A549 (cell line): ENCODE measurements around the gene MT1H. TPM values are rescaled to one million over a fixed set of nuclear protein-coding genes. Genes with fewer than 3 reads are reported as not detected.

Experiments
- ATAC-seq, 2 experiments: fragments of 200-7000 bp in 1 of 2; fragments of >200 bp in 1 of 2; cut with Nextera tagmentation in 1 of 2; cut with Tn5 transposase in 1 of 2; 3 replicates each; pipeline versions ENCODE4 v1.8.0 to v1.9.1; 2018 to 2020; ENCODE audit warnings: mild to moderate bottlenecking in 1 of 2, moderate library complexity in 1 of 2
- CTCF ChIA-PET: fragments of 300-600 bp; sonication (Branson Sonifier 250); formaldehyde crosslinking; extraction: SDS; loops from one replicate; lab custom pipeline; 2021; ENCODE audit warnings: antibody characterized with exemption, inconsistent platforms; lab: Yijun Ruan, JAX
- POLR2A ChIA-PET: fragments of 350-600 bp; formaldehyde crosslinking; extraction: SDS; loops from one replicate; lab custom pipeline; 2021; ENCODE audit warnings: antibody characterized with exemption, inconsistent platforms; lab: Yijun Ruan, JAX
- DNase-seq, 2 experiments: peaks; one replicate each; pipeline versions ENCODE4 v3.0.0 to v3.0.0-alpha.2; 2011 to 2016; ENCODE audit warnings: low read depth in 1 of 2, low spot score in 1 of 2
- FAIRE-seq: peaks from 2 replicates; lab custom pipeline; 2011; peaks lifted over from hg19 to GRCh38; lab: Jason Lieb, UNC
- H3K27ac ChIP-seq, 2 experiments: fragments of >200 bp; sonication (Bioruptor Twin); formaldehyde crosslinking; 3 replicates each; pipeline ENCODE4 v1.5.1; 2016 to 2017
- H3K4me1 ChIP-seq: fragments of >200 bp; sonication (Bioruptor Twin); formaldehyde crosslinking; 3 replicates; pipeline ENCODE4 v1.6.1; 2016
- H3K4me2 ChIP-seq: fragments of >200 bp; sonication (Bioruptor Twin); formaldehyde crosslinking; 3 replicates; pipeline ENCODE4 v1.6.1; 2016
- H3K4me3 ChIP-seq: fragments of >200 bp; sonication (Bioruptor Twin); formaldehyde crosslinking; 3 replicates; pipeline ENCODE4 v1.5.1; 2016
- H3K9me3 ChIP-seq: fragments of >200 bp; sonication (Bioruptor Twin); formaldehyde crosslinking; 3 replicates; pipeline ENCODE4 v1.6.1; 2016
- ATOH8 ChIP-seq: fragments of 250-450 bp; sonication (Bioruptor Pico); IDR thresholded peaks from 2 replicates; pipeline ENCODE4 v1.5.0; 2020; ENCODE audit warnings: low read depth, mild to moderate bottlenecking, moderate library complexity
- BHLHE40 ChIP-seq: IDR thresholded peaks from 2 replicates; pipeline ENCODE4 v1.6.1; 2012; ENCODE audit warnings: low read depth, low read length, inconsistent platforms
- CBX8 ChIP-seq: fragments of 200-600 bp; sonication (generic); IDR thresholded peaks from 2 replicates; pipeline ENCODE4 v1.6.1; 2016
- CEBPB ChIP-seq, 2 experiments: fragments of >200 bp in 1 of 2; sonication (Bioruptor Twin) in 1 of 2; formaldehyde crosslinking in 1 of 2; IDR thresholded peaks; 2 replicates each; pipeline ENCODE4 v1.6.1; 2012 to 2016
- CHD2 ChIP-seq: fragments of 150-350 bp; IDR thresholded peaks from 2 replicates; pipeline ENCODE4 v1.6.1; 2014; ENCODE audit warnings: low read length; ENCODE audit not compliant: partially characterized antibody
- EHF ChIP-seq: fragments of 250-450 bp; sonication (Bioruptor Pico); IDR thresholded peaks from 2 replicates; pipeline ENCODE4 v1.5.0; 2020; ENCODE audit warnings: mild to moderate bottlenecking
- EHMT2 ChIP-seq: fragments of 200-600 bp; sonication (generic); IDR thresholded peaks from 2 replicates; pipeline ENCODE4 v1.6.1; 2016; ENCODE audit warnings: antibody characterized with exemption, low read depth, mild to moderate bottlenecking, moderate library complexity
- ELK1 ChIP-seq: fragments of 150-350 bp; IDR thresholded peaks from 2 replicates; pipeline ENCODE4 v1.6.1; 2014; ENCODE audit warnings: low read depth, mild to moderate bottlenecking, low read length
- FOSL2 ChIP-seq, 2 experiments: fragments of 450-650 bp in 1 of 2; fragments of >200 bp in 1 of 2; sonication (Bioruptor Twin) in 1 of 2; formaldehyde crosslinking; IDR thresholded peaks; 2 replicates each; pipeline versions ENCODE4 v1.5.0 to v1.6.1; 2016 to 2020; ENCODE audit warnings: mild to moderate bottlenecking in 1 of 2, moderate library complexity in 1 of 2
- HEYL ChIP-seq: fragments of 250-450 bp; sonication (Bioruptor Pico); IDR thresholded peaks from 2 replicates; pipeline ENCODE4 v1.8.0; 2021; ENCODE audit warnings: mild to moderate bottlenecking, moderate library complexity
- HOXA7 ChIP-seq: fragments of 250-450 bp; sonication (Bioruptor Pico); IDR thresholded peaks from 2 replicates; pipeline ENCODE4 v1.5.0; 2020; ENCODE audit warnings: mild to moderate bottlenecking, moderate library complexity
- HOXB13 ChIP-seq: fragments of 250-450 bp; sonication (Bioruptor Pico); IDR thresholded peaks from 2 replicates; pipeline ENCODE4 v1.5.0; 2020; ENCODE audit warnings: low read depth, mild to moderate bottlenecking, moderate library complexity
- HOXB5 ChIP-seq: fragments of 250-450 bp; sonication (Bioruptor Pico); IDR thresholded peaks from 2 replicates; pipeline ENCODE4 v1.5.0; 2020; ENCODE audit warnings: mild to moderate bottlenecking, moderate library complexity
- KDM1A ChIP-seq: fragments of 200-600 bp; sonication (generic); IDR thresholded peaks from 2 replicates; pipeline ENCODE4 v1.6.1; 2016; ENCODE audit warnings: low read depth, mild to moderate bottlenecking
- KDM5A ChIP-seq: fragments of 200-600 bp; sonication (generic); IDR thresholded peaks from 2 replicates; pipeline ENCODE4 v1.6.1; 2016; ENCODE audit warnings: antibody characterized with exemption, mild to moderate bottlenecking
- MAFK ChIP-seq: fragments of 450-650 bp; IDR thresholded peaks from 2 replicates; pipeline ENCODE4 v1.6.1; 2014; ENCODE audit not compliant: partially characterized antibody
- NFE2L2 ChIP-seq: fragments of 150-350 bp; conservative IDR thresholded peaks from 2 replicates; pipeline ENCODE4 v1.6.1; 2014; ENCODE audit warnings: low read length
- NPAS2 ChIP-seq: fragments of 250-450 bp; sonication (Bioruptor Pico); IDR thresholded peaks from 2 replicates; pipeline ENCODE4 v1.8.0; 2022; ENCODE audit warnings: mild to moderate bottlenecking, moderate library complexity, borderline replicate concordance
- NR3C1 ChIP-seq: fragments of >200 bp; sonication (Bioruptor Twin); formaldehyde crosslinking; IDR thresholded peaks from 3 replicates; pipeline ENCODE4 v1.6.1; 2017
- PHF8 ChIP-seq: fragments of 200-600 bp; sonication (generic); IDR thresholded peaks from 2 replicates; pipeline ENCODE4 v1.6.1; 2016; ENCODE audit warnings: low read depth, mild to moderate bottlenecking, antibody characterized with exemption, moderate library complexity, borderline replicate concordance
- RAD21 ChIP-seq, 2 experiments: fragments of >200 bp in 1 of 2; sonication (Bioruptor Twin) in 1 of 2; formaldehyde crosslinking in 1 of 2; IDR thresholded peaks in 1 of 2; conservative IDR thresholded peaks in 1 of 2; 2 replicates in 1 of 2; 3 replicates in 1 of 2; pipeline ENCODE4 v1.6.1; 2012 to 2018; ENCODE audit warnings: inconsistent platforms in 1 of 2
- SMC3 ChIP-seq: fragments of >200 bp; sonication (Bioruptor Twin); formaldehyde crosslinking; IDR thresholded peaks from 3 replicates; pipeline ENCODE4 v1.6.1; 2018; ENCODE audit warnings: inconsistent platforms
- SREBF2 ChIP-seq: fragments of 450-650 bp; IDR thresholded peaks from 2 replicates; pipeline ENCODE4 v1.6.1; 2014; ENCODE audit warnings: mild to moderate bottlenecking, moderate library complexity
- TFCP2L1 ChIP-seq: fragments of 250-450 bp; sonication (Bioruptor Pico); IDR thresholded peaks from 2 replicates; pipeline ENCODE4 v1.5.0; 2021; ENCODE audit warnings: mild to moderate bottlenecking
- ZC3H11A ChIP-seq: fragments of 450-650 bp; IDR thresholded peaks from 2 replicates; pipeline ENCODE4 v1.6.1; 2014; ENCODE audit warnings: antibody characterized with exemption, mild to moderate bottlenecking
- ZFP36 ChIP-seq: fragments of 450-650 bp; IDR thresholded peaks from 2 replicates; pipeline ENCODE4 v1.6.1; 2014; ENCODE audit warnings: borderline replicate concordance; ENCODE audit not compliant: partially characterized antibody
- ZSCAN20 ChIP-seq: fragments of 250-450 bp; sonication (Bioruptor Pico); IDR thresholded peaks from 2 replicates; pipeline ENCODE4 v1.8.0; 2022; ENCODE audit warnings: mild to moderate bottlenecking, moderate library complexity
- WGBS: methylation state at CpG from one replicate; pipeline ENCODE4 v1.1.6; 2017; ENCODE audit errors: missing lambda C conversion rate; 5-methylcytosine and 5-hydroxymethylcytosine counted together
- polyA plus RNA-seq, 4 experiments: library from polyadenylated mRNA; depleted of rRNA in 3 of 4; stranded (reverse); fragments of >200 nt; fragmentation: RNase III in 1 of 4; extraction: RNeasy Plus Mini Kit Qiagen cat#74134 plus additional on column Dnase treatment in 1 of 4; gene quantifications; 2 replicates in 3 of 4; 3 replicates in 1 of 4; pipeline ENCODE4 v1.2.3, GENCODE V29; 2011 to 2017

MT1H gene
- polyA plus RNA-seq, 2 of the 4 experiments (the other 2 are of a cell fraction), result not detected

GRCh38 chr16:56623637-56624036 is 46.0 kb upstream of the MT1H start:
- CTCF ChIA-PET, result interaction anchor here (0.7 to 5.3 kb wide), 7 partner anchors 11 to 78 kb away, joined by 3 to 18 read pairs (median 4); partner anchors contain the start of gene MT2A
- no peak for TF ChIP-seq RAD21 (conservative IDR thresholded peaks at IDR 0.05 in 1 of 2, IDR thresholded peaks at IDR 0.05 in 1 of 2)
- no peak for TF ChIP-seq NPAS2 (CRISPR knock-in tag)
- TF ChIP-seq NR3C1, result no peak
- no peak for TF ChIP-seq CBX8
- TF ChIP-seq PHF8, result no peak
- TF ChIP-seq, all 56 proteins: peak for 0

GRCh38 chr16:56625140-56625942 is 44.3 kb upstream of the MT1H start, which contains the start of gene MT1E:
MT1E (plus strand) TSS chr16:56625781; CDS start chr16:56625852, 71 bp downstream.
- Histone ChIP-seq H3K4me3 (no peak within 1 kb of the TSS), H3K27ac (peak within 1 kb of the TSS; percentile 72 to 86), H3K4me2 (no peak within 1 kb of the TSS), H3K9me3 (no peaks in the 10 kb centered on the region), H3K4me1 (peaks cover 14% of the 10 kb centered on the region)
- FAIRE-seq, result no peak
- ATAC-seq, result no peak
- 93% methylated on average over 59 of the region's 62 CpGs for WGBS
- DNase-seq, result no peak
- ChIA-PET POLR2A (interaction anchor here (0.7 to 2.3 kb wide), 2 partner anchors 16 to 18 kb away, joined by 5 to 23 read pairs; partner anchors contain the start of gene MT2A), CTCF (interaction anchor here (0.8 to 5.3 kb wide), 7 partner anchors 14 to 111 kb away, joined by 3 to 18 read pairs (median 3); partner anchors contain the start of gene MT1A)
- TF ChIP-seq TFCP2L1 (CRISPR knock-in tag) (no peak), KDM5A (no peak), HOXB5 (no peak), ZFP36 (no peak), EHMT2 (no peak), NR3C1 (no peak), BHLHE40 (no peak), SREBF2 (no peak), KDM1A (no peak), EHF (CRISPR knock-in tag) (no peak), CHD2 (no peak), ELK1 (no peak), HOXB13 (CRISPR knock-in tag) (no peak), ZSCAN20 (CRISPR knock-in tag) (no peak), CEBPB (IDR thresholded peaks at IDR 0.05) (no peak), HOXA7 (no peak)

More at GRCh38 chr16:56623637-56624036, 46.0 kb upstream of the MT1H start:
- Histone ChIP-seq H3K4me2 (no peak overlapping the region), H3K9me3 (no peaks in the 10 kb centered on the region), H3K4me1 (peaks cover 14% of the 10 kb centered on the region), H3K4me3 (no peak overlapping the region), H3K27ac (no peak overlapping the region)
- DNase-seq (no peak), ATAC-seq (no peak), FAIRE-seq (no peak)
- 89% methylated on average over 2 of the region's 2 CpGs for WGBS
- POLR2A ChIA-PET, result interaction anchor here (0.6 to 2.3 kb wide), 2 partner anchors 14 to 34 kb away, joined by 6 to 23 read pairs; partner anchors contain the start of gene MT2A

GRCh38 chr16:56625943-56626654 is 43.5 kb upstream of the MT1H start:
- TF ChIP-seq MAFK, result no peak
- no peak for TF ChIP-seq NFE2L2
- no peak for TF ChIP-seq HEYL (CRISPR knock-in tag)
- TF ChIP-seq ATOH8 (CRISPR knock-in tag), result no peak
- TF ChIP-seq ZC3H11A, result no peak
- no peak for TF ChIP-seq SMC3
- no peak for TF ChIP-seq FOSL2 (IDR thresholded peaks at IDR 0.05)
- no peak for TF ChIP-seq FOSL2 (CRISPR knock-in tag; IDR thresholded peaks at IDR 0.05)
- peak overlapping the region in 1 of 2 experiments; percentile 86; a peak in 4 of 6 replicates for H3K27ac ChIP-seq
- POLR2A ChIA-PET, result interaction anchor here (1.7 kb wide), 1 partner anchor 17 kb away, joined by 19 read pairs; the partner anchor contains the start of gene MT2A
- peaks cover 14% of the 10 kb centered on the region for H3K4me1 ChIP-seq
- H3K4me3 ChIP-seq, result no peak overlapping the region
- CTCF ChIA-PET, result interaction anchor here (0.8 to 5.3 kb wide), 7 partner anchors 13 to 112 kb away, joined by 3 to 18 read pairs (median 3); partner anchors contain the start of gene MT1A
- H3K9me3 ChIP-seq, result no peaks in the 10 kb centered on the region
- FAIRE-seq, result no peak
- no peak overlapping the region for H3K4me2 ChIP-seq
- WGBS, result 91% methylated on average over 16 of the region's 16 CpGs
- ATAC-seq, result peak; percentile 15 to 22; a peak in 2 of 6 replicates
- no peak for DNase-seq
